HG02870 (cell line): ENCODE results near the gene STOML3.
A peak's percentile ranks its signal among the peaks of the same experiment; 100 is the strongest.
"Not testable (repeated sequence)": the region's sequence is repeated elsewhere in the genome, so short reads cannot be mapped to it uniquely, and the experiment has no call there.

ENCODE experiments used
- ATAC-seq: cut with Tn5 transposase; IDR thresholded peaks from one replicate; pipeline ENCODE4 v1.9.1; 2021; ENCODE audit warnings: mild to moderate bottlenecking, moderate library complexity; ENCODE audit not compliant: unreplicated experiment

Gene STOML3

GRCh38 chr13:38990693-38991092, at the start of gene STOML3:
STOML3 (minus strand) TSS chr13:38990831; CDS start chr13:38990721, 110 bp downstream.
- ATAC-seq, result no peak

GRCh38 chr13:39040206-39040605, 49.6 kb upstream of the STOML3 start:
- no peak for ATAC-seq

GRCh38 chr13:39039041-39039440, 48.4 kb upstream of the STOML3 start:
- no peak for ATAC-seq

- ATAC-seq, result peak; percentile 29
Observed at GRCh38 chr13:39038569-39039030, 48.0 kb upstream of the STOML3 start.

- ATAC-seq, result peak; percentile 59
Observed at GRCh38 chr13:39037880-39038568, 47.4 kb upstream of the STOML3 start, which contains the start of the genes NHLRC3 and PROSER1. NHLRC3 (plus strand) TSS chr13:39038456; CDS start chr13:39038640, 184 bp downstream. PROSER1 (minus strand) TSS chr13:39038089; CDS start chr13:39037242, 847 bp downstream.

- peak; percentile 21 for ATAC-seq
Observed at GRCh38 chr13:39037410-39037879, 46.8 kb upstream of the STOML3 start.

- no peak for ATAC-seq
Observed at GRCh38 chr13:39036212-39036611, 45.6 kb upstream of the STOML3 start.

- no peak for ATAC-seq
Observed at GRCh38 chr13:39035799-39036198, 45.2 kb upstream of the STOML3 start.

GRCh38 chr13:39035204-39035603, 44.6 kb upstream of the STOML3 start:
- ATAC-seq, result no peak

- no peak for ATAC-seq
Observed at GRCh38 chr13:39034085-39034484, 43.5 kb upstream of the STOML3 start.

- no peak for ATAC-seq
Observed at GRCh38 chr13:39032150-39032549, 41.5 kb upstream of the STOML3 start.

- ATAC-seq, result no peak
Observed at GRCh38 chr13:39025433-39025839, 34.8 kb upstream of the STOML3 start.

GRCh38 chr13:39023761-39024160, 33.1 kb upstream of the STOML3 start:
- no peak for ATAC-seq

- no peak for ATAC-seq
Observed at GRCh38 chr13:39023316-39023715, 32.7 kb upstream of the STOML3 start.

GRCh38 chr13:39020853-39021462, 30.3 kb upstream of the STOML3 start:
- no peak for ATAC-seq

- peak; percentile 56 for ATAC-seq
Observed at GRCh38 chr13:39016787-39017186, 26.2 kb upstream of the STOML3 start.

- ATAC-seq, result peak; percentile 93
Observed at GRCh38 chr13:39016087-39016486, 25.5 kb upstream of the STOML3 start.

- no peak for ATAC-seq
Observed at GRCh38 chr13:39013462-39013861, 22.8 kb upstream of the STOML3 start.

- ATAC-seq, result no peak
Observed at GRCh38 chr13:39012608-39013007, 22.0 kb upstream of the STOML3 start.

- not testable (repeated sequence) for ATAC-seq
Observed at GRCh38 chr13:39006371-39007111, 15.9 kb upstream of the STOML3 start.

- no peak for ATAC-seq
Observed at GRCh38 chr13:38998739-38999138, 8.1 kb upstream of the STOML3 start.
